GM18505 (cell line): Measurements from ENCODE around the gene CSNK1D.
A peak's percentile ranks its signal among the peaks of the same experiment; 100 is the strongest.

Source experiments
- ATAC-seq: cut with Tn5 transposase; IDR thresholded peaks from one replicate; pipeline ENCODE4 v1.9.1; 2021; ENCODE audit not compliant: unreplicated experiment
- POLR2A ChIP-seq: IDR thresholded peaks from 4 replicates; pipeline ENCODE4 v1.6.1; 2011; ENCODE audit warnings: borderline replicate concordance; ENCODE audit not compliant: insufficient read depth, insufficient read length; ENCODE audit errors: extremely low read depth

Gene CSNK1D

GRCh38 chr17:82243648-82244412 lies 29.7 kb downstream of the CSNK1D start:
- no peak for ATAC-seq
- no peak for TF ChIP-seq POLR2A

- ATAC-seq = no peak
- no peak for TF ChIP-seq POLR2A
These were observed 30.4 kb downstream of the CSNK1D start for GRCh38 chr17:82242977-82243647.

GRCh38 chr17:82242698-82242976 lies 30.9 kb downstream of the CSNK1D start:
- no peak for ATAC-seq
- peak; percentile 21 for TF ChIP-seq POLR2A

GRCh38 chr17:82241926-82242697 lies 31.4 kb downstream of the CSNK1D start:
- no peak for TF ChIP-seq POLR2A

GRCh38 chr17:82241183-82241925 lies 32.1 kb downstream of the CSNK1D start:
- ATAC-seq = no peak
- no peak for TF ChIP-seq POLR2A

More at GRCh38 chr17:82241926-82242697, 31.4 kb downstream of the CSNK1D start:
- ATAC-seq = no peak

- ATAC-seq = no peak
- no peak for TF ChIP-seq POLR2A
These were observed 32.9 kb downstream of the CSNK1D start for GRCh38 chr17:82240506-82241182.

GRCh38 chr17:82239926-82240505 lies 33.5 kb downstream of the CSNK1D start:
- no peak for TF ChIP-seq POLR2A
- no peak for ATAC-seq

GRCh38 chr17:82239401-82239925 lies 34.0 kb downstream of the CSNK1D start:
- no peak for ATAC-seq
- TF ChIP-seq POLR2A = no peak

- no peak for ATAC-seq
- TF ChIP-seq POLR2A = no peak
These were observed 34.9 kb downstream of the CSNK1D start for GRCh38 chr17:82238472-82239201.

GRCh38 chr17:82237746-82238471 lies 35.6 kb downstream of the CSNK1D start:
- no peak for ATAC-seq
- no peak for TF ChIP-seq POLR2A
